Esophagus squamous epithelium (tissue), 4 donors: ENCODE measurements around the gene ZNF189.

Experiments used
- POLR2A ChIP-seq, 4 donors: fragments of 450-650 bp; IDR thresholded peaks; one replicate each; pipeline ENCODE4 v1.6.1; 2017; ENCODE audit warnings: antibody characterized with exemption in 4 of 4, mild to moderate bottlenecking in 4 of 4, moderate library complexity in 3 of 4
- TF ChIP-seq, protein P1 (sequence below), 6 experiments: fragments of 450-650 bp in 4 of 6; fragments of 200-600 bp in 2 of 6; sonication (generic) in 2 of 6; IDR thresholded peaks; one replicate each; pipeline ENCODE4 v1.5.1; 2016 to 2019; ENCODE audit warnings: antibody characterized with exemption in 6 of 6, mild to moderate bottlenecking in 4 of 6, moderate library complexity in 4 of 6

DNA sequence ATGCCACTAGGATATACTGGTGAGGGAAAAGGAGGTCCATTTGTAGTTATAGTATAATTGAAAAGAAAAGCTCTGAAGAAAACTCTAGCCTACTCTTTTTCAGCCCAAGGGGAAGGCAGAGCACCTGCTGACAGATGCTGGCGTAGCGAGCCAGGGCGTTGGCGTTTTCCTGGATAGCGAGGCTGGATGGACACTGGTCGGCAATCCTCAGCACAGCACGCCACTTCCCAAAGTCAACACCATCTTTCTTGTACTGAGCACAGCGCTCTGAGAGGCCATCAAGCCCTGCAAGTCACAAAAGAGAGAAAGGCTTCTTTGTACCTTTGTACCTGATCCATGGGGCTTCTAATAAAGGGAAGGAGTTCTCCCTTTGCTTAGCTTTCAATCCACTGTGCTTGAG lies 28.7 kb downstream of the ZNF189 start:
- TF ChIP-seq, protein P1, sequence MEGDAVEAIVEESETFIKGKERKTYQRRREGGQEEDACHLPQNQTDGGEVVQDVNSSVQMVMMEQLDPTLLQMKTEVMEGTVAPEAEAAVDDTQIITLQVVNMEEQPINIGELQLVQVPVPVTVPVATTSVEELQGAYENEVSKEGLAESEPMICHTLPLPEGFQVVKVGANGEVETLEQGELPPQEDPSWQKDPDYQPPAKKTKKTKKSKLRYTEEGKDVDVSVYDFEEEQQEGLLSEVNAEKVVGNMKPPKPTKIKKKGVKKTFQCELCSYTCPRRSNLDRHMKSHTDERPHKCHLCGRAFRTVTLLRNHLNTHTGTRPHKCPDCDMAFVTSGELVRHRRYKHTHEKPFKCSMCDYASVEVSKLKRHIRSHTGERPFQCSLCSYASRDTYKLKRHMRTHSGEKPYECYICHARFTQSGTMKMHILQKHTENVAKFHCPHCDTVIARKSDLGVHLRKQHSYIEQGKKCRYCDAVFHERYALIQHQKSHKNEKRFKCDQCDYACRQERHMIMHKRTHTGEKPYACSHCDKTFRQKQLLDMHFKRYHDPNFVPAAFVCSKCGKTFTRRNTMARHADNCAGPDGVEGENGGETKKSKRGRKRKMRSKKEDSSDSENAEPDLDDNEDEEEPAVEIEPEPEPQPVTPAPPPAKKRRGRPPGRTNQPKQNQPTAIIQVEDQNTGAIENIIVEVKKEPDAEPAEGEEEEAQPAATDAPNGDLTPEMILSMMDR (IDR thresholded peaks at IDR 0.05) = no peak
- no peak for TF ChIP-seq POLR2A (IDR thresholded peaks at IDR 0.05)
